ENCODE results near the gene GPX2.

- TF ChIP-seq RAD21 (IDR thresholded peaks at IDR 0.05) = no peak
- TF ChIP-seq CTCF (IDR thresholded peaks at IDR 0.05; ENCODE audit: low read depth, low read length, missing input control) = no peak
- TF ChIP-seq HNF4G (IDR thresholded peaks at IDR 0.05) = no peak
- no peak for TF ChIP-seq EGR1 (IDR thresholded peaks at IDR 0.05; ENCODE audit: low read depth in 2 of 2)
- TF ChIP-seq JUND (IDR thresholded peaks at IDR 0.05) = no peak
- TF ChIP-seq RXRA (IDR thresholded peaks at IDR 0.05) = no peak
- TF ChIP-seq MAX (IDR thresholded peaks at IDR 0.05) = no peak
- no peak for TF ChIP-seq SP1 (IDR thresholded peaks at IDR 0.05)
- no peak for TF ChIP-seq ATF3 (IDR thresholded peaks at IDR 0.05)
- no peak for TF ChIP-seq REST (IDR thresholded peaks at IDR 0.05)
- TF ChIP-seq YY1 (IDR thresholded peaks at IDR 0.05) = no peak
- TF ChIP-seq GABPA (IDR thresholded peaks at IDR 0.05 in 1 of 2, conservative IDR thresholded peaks at IDR 0.05 in 1 of 2) = no peak
- no peak for TF ChIP-seq FOXA1 (IDR thresholded peaks at IDR 0.05)
- no peak for TF ChIP-seq ZBTB33 (IDR thresholded peaks at IDR 0.05)
These were observed 29.0 kb upstream of the GPX2 start for GRCh38 chr14:64971491-64971942.
